HL-60 (cell line): ENCODE data around the gene SORBS2.

Experiments used
- POLR2AphosphoS5 ChIP-seq: IDR thresholded peaks from 2 replicates; pipeline ENCODE4 v1.6.1; 2012; ENCODE audit warnings: low read depth
- TF ChIP-seq, protein P1 (sequence below): IDR thresholded peaks from one replicate; pipeline ENCODE4 v1.5.1; 2011; ENCODE audit warnings: low read length, control low read depth, inconsistent platforms; ENCODE audit not compliant: insufficient read depth

DNA sequence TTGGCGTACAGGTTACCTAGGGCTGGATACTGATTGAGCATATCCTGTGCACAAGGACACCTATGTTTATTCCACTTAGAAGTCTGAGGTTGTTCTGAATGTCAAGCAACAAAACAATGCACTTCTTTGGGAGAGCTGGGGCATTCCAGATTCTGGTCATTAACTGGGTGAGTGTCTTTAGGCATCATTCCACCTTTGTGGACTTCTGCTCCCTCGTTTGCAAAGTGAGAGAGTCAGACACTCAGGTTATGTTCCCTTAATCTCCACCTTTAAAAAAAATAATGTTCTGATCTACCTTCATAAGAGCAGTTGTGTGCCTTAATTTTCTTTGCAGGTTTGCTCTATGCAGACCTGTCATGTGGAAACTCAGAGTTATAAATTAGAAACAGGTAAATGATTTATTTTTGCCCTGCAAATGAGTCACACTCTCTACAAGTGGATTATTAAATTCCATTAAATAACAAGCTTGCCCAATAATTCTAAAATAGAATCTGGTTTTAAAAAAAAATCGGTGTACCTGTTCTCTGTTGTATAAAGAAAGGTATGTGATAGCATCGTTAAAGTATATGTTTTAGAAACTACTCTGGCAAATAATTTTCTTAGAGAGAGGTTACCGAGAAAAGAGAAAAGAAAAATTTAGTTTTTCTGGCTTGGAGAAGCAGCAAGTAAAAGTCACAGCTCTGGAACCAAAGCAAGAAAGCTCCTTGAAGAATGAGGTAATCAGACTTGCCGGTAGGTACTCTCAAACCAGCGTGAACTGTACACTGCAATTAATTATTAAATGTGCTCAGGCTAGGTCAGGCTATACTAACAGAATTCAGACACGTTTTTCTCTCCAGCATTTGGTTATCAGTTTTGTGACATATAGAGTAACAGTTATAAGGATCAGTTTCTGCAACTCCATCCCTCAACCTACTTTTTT, 93.2 kb downstream of the SORBS2 start:
- TF ChIP-seq, protein P1, sequence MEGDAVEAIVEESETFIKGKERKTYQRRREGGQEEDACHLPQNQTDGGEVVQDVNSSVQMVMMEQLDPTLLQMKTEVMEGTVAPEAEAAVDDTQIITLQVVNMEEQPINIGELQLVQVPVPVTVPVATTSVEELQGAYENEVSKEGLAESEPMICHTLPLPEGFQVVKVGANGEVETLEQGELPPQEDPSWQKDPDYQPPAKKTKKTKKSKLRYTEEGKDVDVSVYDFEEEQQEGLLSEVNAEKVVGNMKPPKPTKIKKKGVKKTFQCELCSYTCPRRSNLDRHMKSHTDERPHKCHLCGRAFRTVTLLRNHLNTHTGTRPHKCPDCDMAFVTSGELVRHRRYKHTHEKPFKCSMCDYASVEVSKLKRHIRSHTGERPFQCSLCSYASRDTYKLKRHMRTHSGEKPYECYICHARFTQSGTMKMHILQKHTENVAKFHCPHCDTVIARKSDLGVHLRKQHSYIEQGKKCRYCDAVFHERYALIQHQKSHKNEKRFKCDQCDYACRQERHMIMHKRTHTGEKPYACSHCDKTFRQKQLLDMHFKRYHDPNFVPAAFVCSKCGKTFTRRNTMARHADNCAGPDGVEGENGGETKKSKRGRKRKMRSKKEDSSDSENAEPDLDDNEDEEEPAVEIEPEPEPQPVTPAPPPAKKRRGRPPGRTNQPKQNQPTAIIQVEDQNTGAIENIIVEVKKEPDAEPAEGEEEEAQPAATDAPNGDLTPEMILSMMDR = no peak
- no peak for TF ChIP-seq POLR2AphosphoS5
